ENCODE results near the gene NAV2.

- TF ChIP-seq CTCF (IDR thresholded peaks at IDR 0.05) (no peak), POLR2A (IDR thresholded peaks at IDR 0.05) (no peak)
Measured at GRCh38 chr11:19697721-19698121, 14.9 kb upstream of the NAV2 start.
